Keratinocyte (primary cell): Measurements from ENCODE around the gene WFIKKN1. TPM values are rescaled to one million over a fixed set of nuclear protein-coding genes. Genes with fewer than 3 reads are reported as not detected.

Experiments used
- DNase-seq: peaks from one replicate; pipeline ENCODE4 v3.0.0-alpha.2; 2011; ENCODE audit warnings: low read depth, missing footprints, low spot score
- FAIRE-seq: peaks from 2 replicates; lab custom pipeline; 2011; peaks lifted over from hg19 to GRCh38; lab: Jason Lieb, UNC
- H2AFZ ChIP-seq: 2 replicates; pipeline ENCODE4 v1.6.0; 2012; ENCODE audit warnings: low read length, control low read depth, inconsistent platforms; ENCODE audit not compliant: control insufficient read depth
- H3K27ac ChIP-seq: 2 replicates; pipeline ENCODE4 v1.5.1; 2011; ENCODE audit warnings: low read length; ENCODE audit not compliant: control insufficient read depth, insufficient read depth
- H3K27me3 ChIP-seq: 3 replicates; pipeline ENCODE4 v1.6.0; 2011; ENCODE audit warnings: low read length; ENCODE audit not compliant: control insufficient read depth, insufficient read depth; ENCODE audit errors: extremely low read depth
- H3K36me3 ChIP-seq, 2 experiments: 2 replicates in 1 of 2; 3 replicates in 1 of 2; pipeline ENCODE4 v1.5.1; 2011; ENCODE audit warnings: low read length in 2 of 2, mild to moderate bottlenecking in 1 of 2; ENCODE audit not compliant: control insufficient read depth in 2 of 2, insufficient read depth in 2 of 2; ENCODE audit errors: extremely low read depth in 1 of 2
- H3K4me1 ChIP-seq: 3 replicates; pipeline ENCODE4 v1.5.1; 2011; ENCODE audit warnings: low read length; ENCODE audit not compliant: control insufficient read depth, insufficient read depth; ENCODE audit errors: extremely low read depth
- H3K4me2 ChIP-seq: 3 replicates; pipeline ENCODE4 v1.6.0; 2011; ENCODE audit warnings: low read depth, low read length; ENCODE audit not compliant: control insufficient read depth, insufficient read depth; ENCODE audit errors: extremely low read depth
- H3K4me3 ChIP-seq, 3 experiments: fragments of 200-600 bp in 1 of 3; sonication (generic) in 1 of 3; 2 replicates in 2 of 3; 3 replicates in 1 of 3; pipeline ENCODE4 v1.5.1; 2011 to 2016; ENCODE audit warnings: low read length in 3 of 3, mild to moderate bottlenecking in 3 of 3, control low read depth in 2 of 3, inconsistent platforms in 1 of 3, low read depth in 1 of 3, mixed read lengths in 1 of 3, mixed run types in 1 of 3, moderate library complexity in 1 of 3; ENCODE audit not compliant: control insufficient read depth in 2 of 3, insufficient read depth in 2 of 3; ENCODE audit errors: extremely low read depth in 1 of 3
- H3K79me2 ChIP-seq: 2 replicates; pipeline ENCODE4 v1.6.0; 2012; ENCODE audit warnings: low read length; ENCODE audit not compliant: control insufficient read depth, insufficient read depth
- H3K9ac ChIP-seq: 3 replicates; pipeline ENCODE4 v1.6.0; 2011; ENCODE audit warnings: low read length; ENCODE audit not compliant: control insufficient read depth, insufficient read depth; ENCODE audit errors: extremely low read depth
- H3K9me1 ChIP-seq: 3 replicates; pipeline ENCODE4 v1.6.0; 2011; ENCODE audit warnings: low read length; ENCODE audit not compliant: control insufficient read depth, insufficient read depth; ENCODE audit errors: extremely low read depth
- H3K9me3 ChIP-seq: 2 replicates; pipeline ENCODE4 v1.5.1; 2012; ENCODE audit warnings: low read depth, low read length; ENCODE audit not compliant: control insufficient read depth
- H4K20me1 ChIP-seq: 3 replicates; pipeline ENCODE4 v1.6.0; 2011; ENCODE audit warnings: low read length; ENCODE audit not compliant: control insufficient read depth, insufficient read depth; ENCODE audit errors: extremely low read depth
- CTCF ChIP-seq, 3 experiments: IDR thresholded peaks in 1 of 3; conservative IDR thresholded peaks in 1 of 3; optimal IDR thresholded peaks in 1 of 3; 2 replicates in 2 of 3; 3 replicates in 1 of 3; pipeline versions ENCODE3 to v1.5.1; 2011; ENCODE audit warnings: low read length in 3 of 3, mild to moderate bottlenecking in 3 of 3, moderate library complexity in 2 of 3, control low read depth in 1 of 3, inconsistent platforms in 1 of 3; ENCODE audit not compliant: insufficient read depth in 2 of 3; ENCODE audit errors: extremely low read depth in 1 of 3
- EZH2 ChIP-seq: IDR thresholded peaks from one replicate; pipeline ENCODE4 v1.6.1; 2012; ENCODE audit warnings: inconsistent platforms, mild to moderate bottlenecking, low read length, moderate library complexity
- dilution Hi-C: fragments of 300-500 bp; cut with MboI; formaldehyde crosslinking; loops from one replicate; pipeline ENCODE4 v1.7.0; 2020; ENCODE audit warnings: low sequenced_read_pairs; ENCODE audit not compliant: extremely low pct_ligation_motif_present
- polyA plus RNA-seq, 5 experiments: library from polyadenylated mRNA; depleted of rRNA in 3 of 5; stranded (reverse) in 3 of 5; stranded (forward) in 1 of 5; unstranded in 1 of 5; fragments of >200 nt; gene quantifications; 1 replicate in 1 of 5; 2 replicates in 3 of 5; 3 replicates in 1 of 5; pipeline versions ENCODE4 v1.2.1 to v1.2.3, GENCODE V29; 2011 to 2012; ENCODE audit warnings: missing spikeins in 2 of 5, low read depth in 1 of 5, low replicate concordance in 1 of 5

The WFIKKN1 gene
- polyA plus RNA-seq, 1 donor (not counting 4 experiments of a cell fraction or from before 2014, with no cell fraction given), result not detected

GRCh38 chr16:641326-642188 is 10.8 kb downstream of the WFIKKN1 start, which contains the start of gene MCRIP2:
TSS of gene MCRIP2 (plus strand) at chr16:641828. CDS start at chr16:641992, 164 bp downstream.
- Histone ChIP-seq H3K4me3 (peak within 1 kb of the TSS; percentile 53 to 69 (median 65)), H3K9me1 (peaks cover 2% of the 10 kb centered on the region), H3K9me3 (no peaks in the 10 kb centered on the region), H3K79me2 (no peaks in the 10 kb centered on the region), H3K9ac (peak within 1 kb of the TSS; percentile 67), H4K20me1 (no peaks in the 10 kb centered on the region), H2AFZ (peak within 1 kb of the TSS; percentile 75), H3K27ac (no peak within 1 kb of the TSS), H3K4me2 (peak within 1 kb of the TSS; percentile 80), H3K27me3 (no peaks in the 10 kb centered on the region), H3K4me1 (peaks cover 8% of the 10 kb centered on the region), H3K36me3 (no peaks in the 10 kb centered on the region)
- TF ChIP-seq CTCF (optimal IDR thresholded peaks at IDR 0.05 in 1 of 3, IDR thresholded peaks at IDR 0.05 in 1 of 3, conservative IDR thresholded peaks at IDR 0.05 in 1 of 3; ENCODE audit: extremely low read depth in 1 of 3, insufficient read depth in 2 of 3, low read length in 3 of 3), result no peak
- TF ChIP-seq EZH2, result no peak
- dilution Hi-C loops, result no loop called here
- FAIRE-seq, result no peak
- DNase-seq, result no peak

GRCh38 chr16:642189-643049 is 11.6 kb downstream of the WFIKKN1 start:
- Histone ChIP-seq H2AFZ (peak overlapping the region; percentile 40), H3K9ac (peak overlapping the region; percentile 67)

More at GRCh38 chr16:642189-643049, 11.6 kb downstream of the WFIKKN1 start:
- H3K27ac ChIP-seq, result no peak overlapping the region
- no peak for FAIRE-seq
- TF ChIP-seq CTCF (optimal IDR thresholded peaks at IDR 0.05 in 1 of 3, IDR thresholded peaks at IDR 0.05 in 1 of 3, conservative IDR thresholded peaks at IDR 0.05 in 1 of 3; ENCODE audit: extremely low read depth in 1 of 3, insufficient read depth in 2 of 3, low read length in 3 of 3) (no peak), EZH2 (no peak)
- dilution Hi-C loops, result no loop called here
- H3K9me1 ChIP-seq, result peaks cover 2% of the 10 kb centered on the region
- DNase-seq, result no peak
- H3K79me2 ChIP-seq, result peaks cover 2% of the 10 kb centered on the region
- H3K9me3 ChIP-seq, result no peaks in the 10 kb centered on the region
- no peaks in the 10 kb centered on the region for H4K20me1 ChIP-seq
- H3K4me3 ChIP-seq, result peak overlapping the region; percentile 53 to 69 (median 65)
- H3K4me1 ChIP-seq, result peaks cover 8% of the 10 kb centered on the region
- H3K4me2 ChIP-seq, result peak overlapping the region; percentile 80
- no peaks in the 10 kb centered on the region for H3K36me3 ChIP-seq
- no peaks in the 10 kb centered on the region for H3K27me3 ChIP-seq
